Endothelial cell of umbilical vein (primary cell): ENCODE measurements around the gene SP100.

Source experiments
- CTCF ChIP-seq, 2 donors: IDR thresholded peaks; 1 replicate in 1 of 2; 2 replicates in 1 of 2; pipeline ENCODE4 v1.5.1; 2011; ENCODE audit warnings: low read length in 2 of 2, mild to moderate bottlenecking in 2 of 2, moderate library complexity in 2 of 2, control low read depth in 1 of 2, inconsistent platforms in 1 of 2, low read depth in 1 of 2; ENCODE audit not compliant: insufficient read depth in 1 of 2; ENCODE audit errors: extremely low read depth in 1 of 2
- EZH2 ChIP-seq: IDR thresholded peaks from 2 replicates; pipeline ENCODE4 v1.6.1; 2012; ENCODE audit warnings: borderline replicate concordance, low read depth, mild to moderate bottlenecking, moderate library complexity, low read length, inconsistent platforms; ENCODE audit not compliant: severe bottlenecking
- JUN ChIP-seq: IDR thresholded peaks from 2 replicates; pipeline ENCODE4 v1.6.1; 2011; ENCODE audit warnings: borderline replicate concordance, low read depth; ENCODE audit not compliant: insufficient read length, insufficient read depth
- MAX ChIP-seq: IDR thresholded peaks from 2 replicates; pipeline ENCODE4 v1.6.1; 2011; ENCODE audit not compliant: insufficient read depth, insufficient read length
- MYC ChIP-seq: IDR thresholded peaks from one replicate; pipeline ENCODE4 v1.6.1; 2011; ENCODE audit warnings: mild to moderate bottlenecking, low read depth, low read length
- POLR2A ChIP-seq: IDR thresholded peaks from 2 replicates; pipeline ENCODE4 v1.6.1; 2012; ENCODE audit warnings: low read depth, mild to moderate bottlenecking, control low read depth, low read length
- POLR2AphosphoS5 ChIP-seq: IDR thresholded peaks from 2 replicates; pipeline ENCODE4 v1.6.1; 2012; ENCODE audit warnings: low read depth, mild to moderate bottlenecking, control low read depth, low read length, moderate library complexity; ENCODE audit not compliant: insufficient read depth

GRCh38 chr2:230400454-230400853, 15.5 kb upstream of the SP100 start:
- TF ChIP-seq MYC (no peak), CTCF (IDR thresholded peaks at IDR 0.05; ENCODE audit: extremely low read depth in 1 of 2, insufficient read depth in 1 of 2, low read depth in 1 of 2, low read length in 2 of 2) (no peak), JUN (no peak), EZH2 (no peak), POLR2A (no peak), POLR2AphosphoS5 (no peak), MAX (no peak)
